Epithelial cell of esophagus (primary cell): ENCODE measurements around the gene TCF7L1.

ENCODE experiments used
- DNase-seq: peaks from one replicate; pipeline ENCODE4 v3.0.0; 2010; ENCODE audit warnings: low read depth
- H3K4me3 ChIP-seq: 2 replicates; pipeline ENCODE4 v1.5.1; 2011; ENCODE audit warnings: mild to moderate bottlenecking, low read length, control low read depth
- TF ChIP-seq, protein P1 (sequence below): IDR thresholded peaks from 2 replicates; pipeline ENCODE4 v1.5.1; 2011; ENCODE audit warnings: low read depth, mild to moderate bottlenecking, low read length, control low read depth, inconsistent platforms; ENCODE audit not compliant: insufficient read depth; ENCODE audit errors: missing control alignments

TCF7L1 gene

DNA sequence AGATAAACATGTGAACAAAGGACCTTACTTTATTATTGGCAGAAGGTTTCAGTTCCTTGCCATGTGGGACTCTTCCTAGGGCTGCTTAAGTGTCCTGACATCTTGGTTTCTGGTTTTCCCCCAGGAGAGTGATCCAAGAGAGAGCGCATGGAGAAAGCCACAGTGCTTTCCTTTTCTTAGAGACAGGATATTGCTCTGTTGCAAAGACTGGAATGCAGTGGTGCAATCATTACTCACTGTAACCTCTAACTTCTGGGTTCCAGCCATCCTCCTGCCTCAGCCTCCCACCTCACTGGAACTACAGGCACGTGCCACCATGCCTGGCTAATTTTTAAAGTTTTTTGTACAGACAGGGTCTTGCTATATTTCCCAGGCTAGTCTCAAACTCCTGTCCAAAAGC is 38.1 kb upstream of the TCF7L1 start:
- TF ChIP-seq, protein P1, sequence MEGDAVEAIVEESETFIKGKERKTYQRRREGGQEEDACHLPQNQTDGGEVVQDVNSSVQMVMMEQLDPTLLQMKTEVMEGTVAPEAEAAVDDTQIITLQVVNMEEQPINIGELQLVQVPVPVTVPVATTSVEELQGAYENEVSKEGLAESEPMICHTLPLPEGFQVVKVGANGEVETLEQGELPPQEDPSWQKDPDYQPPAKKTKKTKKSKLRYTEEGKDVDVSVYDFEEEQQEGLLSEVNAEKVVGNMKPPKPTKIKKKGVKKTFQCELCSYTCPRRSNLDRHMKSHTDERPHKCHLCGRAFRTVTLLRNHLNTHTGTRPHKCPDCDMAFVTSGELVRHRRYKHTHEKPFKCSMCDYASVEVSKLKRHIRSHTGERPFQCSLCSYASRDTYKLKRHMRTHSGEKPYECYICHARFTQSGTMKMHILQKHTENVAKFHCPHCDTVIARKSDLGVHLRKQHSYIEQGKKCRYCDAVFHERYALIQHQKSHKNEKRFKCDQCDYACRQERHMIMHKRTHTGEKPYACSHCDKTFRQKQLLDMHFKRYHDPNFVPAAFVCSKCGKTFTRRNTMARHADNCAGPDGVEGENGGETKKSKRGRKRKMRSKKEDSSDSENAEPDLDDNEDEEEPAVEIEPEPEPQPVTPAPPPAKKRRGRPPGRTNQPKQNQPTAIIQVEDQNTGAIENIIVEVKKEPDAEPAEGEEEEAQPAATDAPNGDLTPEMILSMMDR = no peak
- no peak overlapping the region for H3K4me3 ChIP-seq
- no peak for DNase-seq

DNA sequence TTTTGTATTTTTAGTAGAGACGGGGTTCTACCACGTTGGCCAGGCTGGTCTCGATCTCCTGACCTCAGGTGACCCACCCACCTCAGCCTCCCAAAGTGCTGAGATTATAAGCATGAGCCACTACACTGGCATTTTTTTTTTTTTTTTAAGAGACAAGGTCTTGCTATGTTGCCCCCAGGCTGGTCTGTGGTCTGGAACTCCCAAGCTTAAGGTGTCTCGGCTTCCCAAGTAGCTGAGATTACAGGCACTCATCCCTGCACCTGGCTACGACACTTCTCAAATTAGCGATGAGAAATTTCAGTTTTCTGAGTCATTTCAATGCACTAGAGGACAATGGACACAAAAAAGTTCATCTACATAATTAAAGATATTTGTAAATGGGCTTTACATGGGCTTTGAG is 36.6 kb upstream of the TCF7L1 start:
- TF ChIP-seq, protein P1 = no peak
- DNase-seq = no peak
- no peak overlapping the region for H3K4me3 ChIP-seq

DNA sequence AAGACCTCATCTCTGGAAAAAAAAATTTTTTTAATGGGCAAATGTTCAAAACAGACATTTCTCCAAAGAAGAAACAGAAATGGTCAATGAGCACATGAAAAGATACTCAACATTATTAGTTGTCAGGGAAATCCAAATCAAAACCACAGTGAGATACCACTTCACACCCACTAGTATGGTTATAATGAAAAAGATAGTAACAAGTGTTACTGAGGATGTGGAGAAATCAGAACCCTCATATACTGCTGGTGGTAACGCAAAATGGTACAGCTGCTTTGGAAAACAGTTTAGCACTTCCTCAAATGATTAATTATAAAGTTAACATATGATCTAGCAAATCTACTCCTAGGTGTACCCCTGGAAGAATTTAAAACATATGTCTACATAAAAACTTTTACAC is 29.0 kb upstream of the TCF7L1 start:
- DNase-seq = no peak
- no peak overlapping the region for H3K4me3 ChIP-seq
- TF ChIP-seq, protein P1 = no peak

DNA sequence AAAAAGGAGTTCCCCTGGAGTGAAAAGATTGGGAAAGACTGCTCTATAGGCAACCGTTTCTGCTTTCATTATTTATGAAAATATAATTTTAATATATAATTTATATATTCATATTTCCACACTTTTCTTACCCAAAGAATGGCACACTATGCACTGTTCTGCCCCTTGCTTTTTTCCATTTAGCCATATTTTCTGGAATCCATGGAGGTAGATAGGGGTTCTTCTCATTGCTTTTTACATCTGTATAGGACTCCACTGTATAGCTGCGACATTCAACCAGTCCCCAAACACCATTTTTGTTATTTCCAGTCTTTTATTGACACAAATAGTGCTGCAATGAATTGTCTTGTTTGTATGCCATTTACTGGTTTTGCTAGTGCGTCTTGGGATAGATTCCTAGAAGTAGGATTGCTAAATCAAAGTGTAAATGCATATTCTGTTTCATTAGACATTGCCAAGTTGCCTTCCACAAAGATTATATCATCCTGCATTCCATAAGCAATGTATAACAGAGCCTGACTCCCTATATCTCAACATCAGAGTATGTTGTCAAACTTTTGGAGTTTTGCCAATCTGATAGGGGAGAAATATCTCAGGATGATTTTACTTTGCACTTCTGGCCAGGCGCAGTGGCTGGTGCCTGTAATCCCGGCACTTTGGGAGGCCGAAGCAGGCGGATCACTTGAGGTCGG is 26.6 kb upstream of the TCF7L1 start:
- H3K4me3 ChIP-seq = no peak overlapping the region
- peak; percentile 85 for DNase-seq
- TF ChIP-seq, protein P1 = no peak

DNA sequence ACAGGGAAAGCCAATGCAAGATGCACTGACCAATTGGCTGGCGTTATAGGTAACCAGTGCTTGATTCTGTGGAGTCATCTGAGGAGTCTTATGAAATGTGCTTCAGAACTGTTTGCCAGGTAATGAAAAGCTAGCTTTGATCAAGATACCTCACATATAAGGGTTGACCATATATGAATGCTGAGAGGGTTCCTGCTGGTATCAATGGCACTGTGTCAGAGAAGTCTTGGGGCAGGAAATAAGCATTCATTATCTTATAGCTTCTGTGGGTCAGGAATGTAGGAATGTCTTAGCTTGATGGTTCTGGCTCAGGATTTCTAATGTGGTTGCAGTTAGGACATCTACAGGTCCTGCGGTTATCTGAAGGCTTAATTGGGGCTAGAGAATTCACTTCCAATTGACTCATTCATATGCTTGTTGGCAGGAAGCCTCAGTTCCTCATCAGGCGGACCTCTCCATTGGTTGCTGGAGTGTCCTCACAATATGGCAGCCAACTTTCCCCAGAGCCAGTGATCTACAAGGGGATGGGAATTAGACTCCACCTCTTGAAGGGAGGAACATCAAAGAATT is 22.1 kb upstream of the TCF7L1 start:
- no peak overlapping the region for H3K4me3 ChIP-seq
- DNase-seq = no peak
- TF ChIP-seq, protein P1 = no peak

DNA sequence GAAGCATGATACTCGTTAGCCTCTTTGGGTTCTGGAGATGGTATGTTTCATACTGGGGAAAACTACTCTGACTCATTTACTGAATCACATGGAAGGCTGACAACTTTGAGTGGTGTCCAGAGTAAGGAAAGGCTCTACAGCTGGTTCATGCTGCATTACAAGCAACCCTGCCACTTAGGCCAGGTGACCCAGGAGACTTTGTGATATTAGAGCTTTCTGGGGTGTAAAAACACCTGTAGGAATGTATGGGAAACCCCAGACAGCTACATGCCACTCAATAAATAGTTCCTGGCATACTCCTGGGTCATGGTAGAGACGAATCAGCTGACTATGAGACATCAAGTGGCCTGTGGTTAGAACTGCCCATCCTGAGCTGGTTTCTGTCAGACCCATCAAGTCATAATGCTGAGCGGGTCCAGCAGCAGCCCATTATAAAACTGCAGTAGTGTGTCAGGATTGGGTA is 21.3 kb upstream of the TCF7L1 start:
- no peak overlapping the region for H3K4me3 ChIP-seq

More for the DNA sequence above, 21.3 kb upstream of the TCF7L1 start:
- peak; percentile 70 for DNase-seq
- TF ChIP-seq, protein P1 = no peak
